Activated naive CD8-positive, alpha-beta T cell treated with anti-CD3 and anti-CD28 coated beads for 36 hours (primary cell): ENCODE measurements around the gene TLE5. TPM values are rescaled to one million over a fixed set of nuclear protein-coding genes. Genes with fewer than 3 reads are reported as not detected.
A peak's percentile ranks its signal among the peaks of the same experiment; 100 is the strongest.

Source experiments
- DNase-seq: peaks from one replicate; pipeline ENCODE4 v3.0.0; 2021
- H3K27ac Mint-ChIP-seq: one replicate; pipeline ENCODE4 v1.8.0; 2022; ENCODE audit warnings: mild to moderate bottlenecking, moderate library complexity, mixed read lengths
- H3K27me3 Mint-ChIP-seq: one replicate; pipeline ENCODE4 v1.8.0; 2022; ENCODE audit warnings: mild to moderate bottlenecking, mixed read lengths
- H3K36me3 Mint-ChIP-seq: one replicate; pipeline ENCODE4 v1.8.0; 2021; ENCODE audit warnings: mild to moderate bottlenecking, mixed read lengths
- H3K4me1 Mint-ChIP-seq: one replicate; pipeline ENCODE4 v1.8.0; 2021; ENCODE audit warnings: mixed read lengths
- H3K4me3 Mint-ChIP-seq: one replicate; pipeline ENCODE4 v1.8.0; 2022; ENCODE audit warnings: mild to moderate bottlenecking, moderate library complexity, mixed read lengths
- H3K9me3 Mint-ChIP-seq: one replicate; pipeline ENCODE4 v1.8.0; 2022; ENCODE audit warnings: mixed read lengths
- total RNA-seq, 2 experiments: library from RNA; stranded (reverse); gene quantifications; one replicate each; pipeline ENCODE4 v1.2.3, GENCODE V29; 2021

The TLE5 gene, protein sequence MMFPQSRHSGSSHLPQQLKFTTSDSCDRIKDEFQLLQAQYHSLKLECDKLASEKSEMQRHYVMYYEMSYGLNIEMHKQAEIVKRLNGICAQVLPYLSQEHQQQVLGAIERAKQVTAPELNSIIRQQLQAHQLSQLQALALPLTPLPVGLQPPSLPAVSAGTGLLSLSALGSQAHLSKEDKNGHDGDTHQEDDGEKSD
- total RNA-seq = 100 to 1,000 TPM; 221 to 222 TPM

DNA sequence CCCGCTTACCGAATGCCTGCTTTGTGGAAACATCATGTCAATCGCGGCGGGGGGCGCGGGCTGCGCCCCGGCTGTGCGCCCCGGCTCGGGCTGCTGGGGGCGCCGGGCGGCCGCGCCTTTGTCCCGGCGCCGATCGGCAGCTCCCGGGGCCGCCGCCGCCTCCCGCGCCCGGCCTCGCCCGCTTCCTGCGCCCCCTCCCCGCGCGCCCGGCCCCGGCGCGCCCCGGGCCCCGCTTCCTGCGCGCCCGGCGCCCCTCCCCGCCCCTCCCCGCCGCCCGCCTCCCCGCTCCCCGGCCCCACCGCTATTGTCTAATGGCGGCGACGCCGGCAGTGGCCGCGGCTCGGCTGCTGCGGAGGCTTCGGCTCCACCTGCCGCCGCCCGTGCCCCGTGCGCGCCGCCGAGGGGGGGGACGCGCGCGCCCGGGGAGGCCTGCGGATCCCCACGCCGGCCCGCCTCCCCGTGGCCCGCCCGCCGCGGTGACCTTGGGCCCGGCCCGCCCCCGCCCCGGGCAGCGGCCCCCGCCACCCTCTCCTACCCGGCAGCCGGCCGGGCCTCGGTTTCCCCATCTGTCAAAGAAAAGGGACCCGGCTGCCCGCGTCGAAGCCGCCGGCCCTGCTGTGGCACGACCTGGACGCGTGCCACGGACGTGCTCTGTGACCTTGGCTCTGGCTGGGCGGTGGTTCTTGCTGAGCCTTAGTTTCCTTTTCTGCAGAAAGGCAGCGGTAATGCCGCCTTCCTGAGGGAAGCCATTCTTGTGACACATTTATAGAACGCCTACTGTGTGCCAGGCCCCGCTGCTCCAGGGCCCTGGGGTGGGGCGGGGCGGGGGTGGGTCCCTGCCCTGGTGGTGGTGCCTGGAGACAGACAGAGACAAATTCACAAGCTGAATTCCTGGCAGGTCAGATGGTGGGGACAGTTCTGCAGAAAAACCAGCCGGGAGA, at the start of gene TLE5:
TSS of gene TLE5 (minus strand) at position 331 of the 941 bp plus-strand sequence. CDS start at position 36, 295 bp downstream.
- Mint-ChIP-seq H3K27me3 (no peaks in the 10 kb centered on the region), H3K27ac (peak within 1 kb of the TSS; percentile 90), H3K4me1 (peaks cover 32% of the 10 kb centered on the region), H3K36me3 (peaks cover 21% of the 10 kb centered on the region), H3K9me3 (no peaks in the 10 kb centered on the region), H3K4me3 (peak within 1 kb of the TSS; percentile 82)
- DNase-seq = peak; percentile 73

DNA sequence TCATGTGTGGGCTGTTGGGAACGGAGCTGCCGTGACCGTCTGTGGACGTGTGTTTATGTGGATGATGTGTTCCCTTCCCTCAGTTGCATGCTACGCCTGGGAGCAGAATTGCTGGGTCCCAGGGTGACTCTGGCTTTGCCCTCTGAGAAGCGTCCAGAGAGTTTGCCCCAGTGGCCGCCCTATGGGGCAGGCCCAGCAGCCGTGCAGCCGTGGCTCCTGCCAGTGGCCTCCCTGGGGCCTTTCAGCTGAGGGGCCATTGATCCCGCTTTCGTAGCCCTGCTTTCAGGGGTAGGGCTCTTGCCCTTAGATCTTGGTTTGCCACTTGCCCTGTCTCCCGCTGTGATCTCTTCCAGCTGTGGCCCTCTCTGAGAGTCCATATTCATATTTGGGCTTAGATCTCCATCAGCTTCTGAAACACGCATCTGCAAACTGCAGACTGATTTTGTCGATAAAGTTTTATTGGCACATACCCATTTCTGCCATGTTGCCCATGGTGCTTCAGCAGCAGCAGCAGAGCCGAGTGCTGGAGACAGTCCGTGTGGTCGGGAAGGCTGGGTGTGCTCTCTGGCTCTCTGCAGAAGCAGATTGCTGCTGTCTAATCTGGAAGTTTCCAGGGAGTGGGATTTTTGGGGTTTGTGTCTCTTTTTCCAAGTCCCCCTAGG, 49.4 kb upstream of the TLE5 start:
- peaks cover 2% of the 10 kb centered on the region for H3K4me1 Mint-ChIP-seq
- no peaks in the 10 kb centered on the region for H3K9me3 Mint-ChIP-seq
- H3K27ac Mint-ChIP-seq = no peak overlapping the region
- DNase-seq = no peak
- H3K36me3 Mint-ChIP-seq = no peaks in the 10 kb centered on the region
- H3K27me3 Mint-ChIP-seq = no peaks in the 10 kb centered on the region
- H3K4me3 Mint-ChIP-seq = no peak overlapping the region

DNA sequence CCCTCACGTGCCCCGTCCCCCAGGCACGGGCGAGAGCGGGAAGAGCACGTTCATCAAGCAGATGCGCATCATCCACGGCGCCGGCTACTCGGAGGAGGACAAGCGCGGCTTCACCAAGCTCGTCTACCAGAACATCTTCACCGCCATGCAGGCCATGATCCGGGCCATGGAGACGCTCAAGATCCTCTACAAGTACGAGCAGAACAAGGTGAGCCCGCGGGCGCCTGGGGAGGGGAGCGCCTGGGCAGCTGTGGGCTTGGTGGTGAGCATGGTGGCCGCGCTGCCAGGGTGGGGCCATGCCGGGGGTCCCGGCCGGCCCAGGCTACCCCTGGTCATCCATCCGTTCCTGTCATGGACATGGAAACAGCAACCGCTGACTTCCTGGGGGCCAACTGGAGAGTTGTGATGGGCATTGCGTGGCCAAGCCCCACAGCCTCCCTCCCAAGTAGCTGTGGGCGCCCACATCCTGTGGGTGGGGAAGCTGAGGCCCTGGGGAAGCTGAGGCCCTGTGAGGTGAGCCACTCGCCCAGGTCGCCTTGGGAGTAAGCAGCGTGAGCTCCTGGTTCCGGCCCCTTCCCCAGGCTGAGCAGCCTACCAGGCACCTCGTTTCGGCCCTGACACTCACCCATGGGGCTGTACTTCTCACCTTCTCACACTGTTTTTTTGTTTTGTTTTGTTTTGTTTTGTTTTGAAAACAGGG, 48.0 kb upstream of the TLE5 start:
- Mint-ChIP-seq H3K4me1 (peaks cover 2% of the 10 kb centered on the region), H3K9me3 (no peaks in the 10 kb centered on the region), H3K36me3 (no peaks in the 10 kb centered on the region), H3K27ac (no peak overlapping the region), H3K27me3 (no peaks in the 10 kb centered on the region), H3K4me3 (no peak overlapping the region)
- DNase-seq = no peak

DNA sequence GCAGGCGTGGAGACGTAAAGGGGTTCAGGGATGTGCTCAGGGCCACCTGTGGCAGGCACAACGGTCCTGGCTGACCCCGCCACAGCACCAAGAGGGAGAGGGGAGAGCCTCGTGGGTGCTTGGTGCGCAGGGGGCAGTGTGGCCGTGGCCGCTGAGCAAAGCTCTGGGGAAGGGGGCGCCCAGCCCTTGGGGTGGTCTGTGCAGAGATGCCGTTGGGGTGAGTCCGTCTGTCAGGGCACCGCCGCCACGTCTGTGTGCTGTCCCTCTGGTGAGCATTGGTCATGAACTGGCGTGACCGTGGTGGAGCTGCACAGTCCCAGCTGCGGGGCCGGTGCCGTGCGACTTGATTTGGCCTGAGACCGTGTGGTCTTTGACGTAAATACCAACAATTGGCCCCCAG, 47.2 kb upstream of the TLE5 start:
- H3K4me3 Mint-ChIP-seq = no peak overlapping the region
- no peak overlapping the region for H3K27ac Mint-ChIP-seq
- no peak for DNase-seq
- no peaks in the 10 kb centered on the region for H3K36me3 Mint-ChIP-seq
- H3K27me3 Mint-ChIP-seq = no peaks in the 10 kb centered on the region
- peaks cover 2% of the 10 kb centered on the region for H3K4me1 Mint-ChIP-seq
- no peaks in the 10 kb centered on the region for H3K9me3 Mint-ChIP-seq

DNA sequence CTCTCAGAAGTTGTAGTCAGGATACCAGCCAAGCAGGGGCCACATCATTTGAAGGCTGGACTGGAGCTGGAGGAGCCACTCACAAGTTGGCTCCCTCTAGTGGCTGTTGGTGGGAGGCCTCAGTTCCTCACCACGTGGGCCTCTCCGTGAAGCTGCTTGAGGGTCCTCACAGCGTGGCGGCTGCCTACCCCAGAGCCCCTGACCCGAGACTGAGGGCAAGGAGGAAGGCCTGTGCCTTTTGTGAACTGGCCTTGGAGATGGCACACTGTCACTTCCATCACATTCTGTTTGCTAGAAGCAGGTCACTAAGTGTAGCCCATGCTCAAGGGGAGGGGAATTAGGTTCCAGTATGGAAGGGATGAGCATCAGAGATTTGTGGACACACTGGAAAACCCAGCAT, 46.5 kb upstream of the TLE5 start:
- no peak overlapping the region for H3K4me3 Mint-ChIP-seq
- no peaks in the 10 kb centered on the region for H3K36me3 Mint-ChIP-seq
- peak; percentile 69 for DNase-seq
- H3K4me1 Mint-ChIP-seq = peaks cover 5% of the 10 kb centered on the region
- H3K27ac Mint-ChIP-seq = peak overlapping the region; percentile 30
- no peaks in the 10 kb centered on the region for H3K9me3 Mint-ChIP-seq
- H3K27me3 Mint-ChIP-seq = no peaks in the 10 kb centered on the region

DNA sequence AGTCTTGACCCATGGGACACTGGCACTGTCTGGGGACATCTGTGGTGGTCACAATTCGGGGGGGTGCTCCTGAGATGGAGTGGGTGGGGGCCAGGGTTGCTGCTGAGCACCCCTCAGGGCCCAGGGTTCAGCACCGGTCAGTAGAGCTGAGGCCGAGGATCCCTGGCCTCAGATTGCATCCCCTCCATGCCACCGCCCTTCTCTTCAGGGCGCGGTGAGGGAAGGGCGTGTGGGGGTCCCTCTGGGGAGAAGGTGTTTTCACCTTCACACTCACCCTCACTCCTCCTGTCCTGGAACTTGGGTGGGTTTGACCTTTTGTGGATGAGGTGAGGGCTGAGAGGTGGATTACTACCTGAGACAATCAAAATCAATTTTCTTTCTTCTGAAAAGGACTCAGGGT, 45.4 kb upstream of the TLE5 start:
- no peaks in the 10 kb centered on the region for H3K36me3 Mint-ChIP-seq
- DNase-seq = no peak
- H3K27me3 Mint-ChIP-seq = no peaks in the 10 kb centered on the region
- H3K27ac Mint-ChIP-seq = no peak overlapping the region
- no peaks in the 10 kb centered on the region for H3K9me3 Mint-ChIP-seq
- H3K4me1 Mint-ChIP-seq = peaks cover 5% of the 10 kb centered on the region
- H3K4me3 Mint-ChIP-seq = no peak overlapping the region

DNA sequence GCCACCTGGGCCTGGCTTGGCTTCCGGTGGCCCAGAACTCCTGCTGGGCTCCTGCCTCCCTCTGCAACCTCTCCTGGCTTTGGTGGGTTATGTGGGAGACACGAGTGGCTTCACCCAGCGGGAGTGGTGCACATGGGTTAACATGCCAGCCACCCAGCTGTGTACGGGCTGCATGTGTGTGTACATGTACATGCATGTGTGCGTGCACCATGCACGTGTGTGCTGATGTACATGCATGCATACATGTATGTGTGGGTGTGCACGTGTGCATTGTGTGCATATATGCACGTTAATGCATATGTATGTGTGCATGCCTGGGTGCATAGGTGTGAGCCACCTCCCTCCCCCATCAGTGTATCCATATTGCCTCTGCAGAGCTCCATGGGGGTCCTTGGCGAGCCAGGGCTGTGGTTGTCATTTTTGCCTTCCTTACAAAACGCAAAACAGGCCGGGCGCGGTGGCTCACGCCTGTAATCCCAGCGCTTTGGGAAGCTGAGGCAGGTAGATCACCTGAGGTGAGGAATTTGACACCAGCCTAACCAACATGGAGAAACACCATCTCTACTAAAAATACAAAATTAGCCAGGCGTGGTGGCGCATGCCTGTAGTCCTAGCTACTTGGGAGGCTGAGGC, 44.3 kb upstream of the TLE5 start:
- no peak for DNase-seq
- Mint-ChIP-seq H3K27me3 (no peaks in the 10 kb centered on the region), H3K9me3 (no peaks in the 10 kb centered on the region), H3K4me1 (peaks cover 5% of the 10 kb centered on the region), H3K27ac (no peak overlapping the region), H3K4me3 (no peak overlapping the region), H3K36me3 (no peaks in the 10 kb centered on the region)

DNA sequence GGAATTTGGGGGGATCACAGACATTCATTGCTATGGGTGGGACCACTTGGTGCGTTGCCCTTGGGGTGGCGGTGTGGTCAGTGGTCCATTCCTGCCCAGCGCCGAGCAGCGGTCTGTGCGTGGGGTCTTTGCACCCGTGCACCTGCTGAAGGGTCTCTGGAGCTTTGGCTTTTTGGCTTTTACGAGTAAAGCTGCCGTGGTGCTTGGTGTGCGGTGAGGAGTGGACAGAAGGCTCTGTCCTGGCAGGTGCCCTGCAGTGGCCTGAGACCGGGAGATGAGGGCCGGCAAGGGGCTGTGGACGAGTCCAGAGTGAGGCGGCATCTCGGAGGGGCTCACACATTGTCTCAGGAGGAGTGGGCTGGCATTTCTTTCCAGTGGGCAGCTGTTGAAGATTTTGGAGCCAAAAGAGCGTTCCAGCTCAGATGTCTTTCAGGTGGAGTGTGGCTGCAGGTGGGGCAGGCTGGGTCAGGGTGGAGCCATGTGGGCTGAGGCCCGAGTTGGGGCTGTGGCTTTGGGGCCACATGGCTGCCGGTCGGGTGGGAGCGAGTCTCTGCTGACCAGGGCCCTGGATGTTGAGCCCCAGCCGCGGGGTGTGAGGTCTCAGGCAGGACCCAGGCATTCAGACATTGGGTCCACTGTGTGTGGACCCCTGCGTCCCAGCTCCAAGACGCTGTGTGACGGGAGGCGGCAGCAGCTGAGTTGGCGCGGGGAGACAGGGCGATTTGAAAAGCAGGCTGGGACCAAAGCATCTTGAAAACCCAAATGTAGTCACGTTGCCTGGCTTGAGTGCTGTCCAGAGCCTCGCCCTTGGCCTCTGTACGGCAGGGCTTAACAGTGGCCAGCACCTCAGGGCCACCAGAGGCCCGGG, 43.6 kb upstream of the TLE5 start:
- Mint-ChIP-seq H3K27me3 (no peaks in the 10 kb centered on the region), H3K27ac (no peak overlapping the region)

DNA sequence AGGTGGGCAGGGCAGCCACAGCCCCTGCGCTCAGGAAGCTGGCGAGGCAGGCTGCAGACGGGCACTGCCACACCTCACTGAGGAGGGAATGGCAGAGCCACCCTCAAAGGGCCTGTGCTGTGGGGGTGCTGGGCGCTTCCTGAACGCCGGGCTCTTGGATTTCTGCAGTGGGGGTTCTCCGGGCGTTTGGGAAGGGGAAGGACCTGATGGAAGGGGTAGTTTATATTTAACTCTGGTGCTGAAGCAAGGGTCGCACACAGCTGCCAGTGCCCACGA, 42.4 kb upstream of the TLE5 start:
- Mint-ChIP-seq H3K36me3 (no peaks in the 10 kb centered on the region), H3K27me3 (no peaks in the 10 kb centered on the region), H3K9me3 (no peaks in the 10 kb centered on the region), H3K4me3 (no peak overlapping the region), H3K27ac (no peak overlapping the region), H3K4me1 (peaks cover 5% of the 10 kb centered on the region)
- DNase-seq = no peak

More for the DNA sequence above, 43.6 kb upstream of the TLE5 start:
- Mint-ChIP-seq H3K4me1 (peaks cover 5% of the 10 kb centered on the region), H3K36me3 (no peaks in the 10 kb centered on the region), H3K9me3 (no peaks in the 10 kb centered on the region), H3K4me3 (no peak overlapping the region)
- no peak for DNase-seq

DNA sequence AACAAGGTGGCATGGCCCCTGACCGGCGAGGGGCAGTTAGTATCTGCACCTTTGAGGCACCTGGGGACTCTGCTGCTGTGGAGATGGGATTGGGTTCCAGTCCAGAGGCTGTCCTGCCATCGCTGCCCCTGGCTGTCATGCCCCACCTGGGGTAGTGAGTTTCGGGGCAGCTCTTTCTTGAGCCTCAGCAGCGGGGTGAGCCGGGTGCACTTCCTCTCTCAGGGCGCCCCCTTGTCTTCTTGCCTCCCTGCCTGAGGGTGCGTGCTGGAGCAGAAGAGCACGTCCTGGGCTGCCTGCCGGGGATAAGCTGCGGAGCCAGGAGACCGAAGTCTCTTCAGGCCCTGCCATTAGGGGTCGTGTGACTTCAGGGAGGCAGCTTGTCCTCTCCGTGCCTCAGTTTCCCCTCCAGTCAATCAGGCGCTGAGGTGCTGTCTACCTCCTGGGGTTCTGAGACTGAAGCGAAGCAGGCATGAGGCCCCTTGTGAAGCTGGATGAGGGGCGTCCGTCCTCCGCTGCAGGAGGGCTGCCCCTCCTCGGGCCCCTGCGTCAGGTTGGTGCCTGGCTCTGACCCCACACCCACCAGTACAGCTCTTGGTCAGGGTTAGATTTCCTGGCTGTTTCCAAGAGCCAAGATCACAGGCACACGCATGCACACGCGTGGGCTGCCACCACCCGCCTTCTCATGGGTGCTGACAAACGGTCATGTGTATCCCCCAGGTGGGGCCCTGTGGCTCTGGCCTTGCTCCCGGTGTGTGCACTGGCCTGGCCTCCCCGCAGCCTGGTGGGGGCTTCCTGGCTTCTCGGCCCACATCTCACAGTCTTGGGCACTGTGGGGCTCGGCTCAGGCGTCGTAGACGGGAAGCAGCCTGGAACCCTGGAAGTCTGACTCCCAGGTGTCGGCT, 40.2 kb upstream of the TLE5 start:
- no peaks in the 10 kb centered on the region for H3K27me3 Mint-ChIP-seq
- no peaks in the 10 kb centered on the region for H3K9me3 Mint-ChIP-seq
- no peak overlapping the region for H3K4me3 Mint-ChIP-seq
- H3K27ac Mint-ChIP-seq = no peak overlapping the region
- no peaks in the 10 kb centered on the region for H3K36me3 Mint-ChIP-seq
- no peak for DNase-seq
- peaks cover 10% of the 10 kb centered on the region for H3K4me1 Mint-ChIP-seq

DNA sequence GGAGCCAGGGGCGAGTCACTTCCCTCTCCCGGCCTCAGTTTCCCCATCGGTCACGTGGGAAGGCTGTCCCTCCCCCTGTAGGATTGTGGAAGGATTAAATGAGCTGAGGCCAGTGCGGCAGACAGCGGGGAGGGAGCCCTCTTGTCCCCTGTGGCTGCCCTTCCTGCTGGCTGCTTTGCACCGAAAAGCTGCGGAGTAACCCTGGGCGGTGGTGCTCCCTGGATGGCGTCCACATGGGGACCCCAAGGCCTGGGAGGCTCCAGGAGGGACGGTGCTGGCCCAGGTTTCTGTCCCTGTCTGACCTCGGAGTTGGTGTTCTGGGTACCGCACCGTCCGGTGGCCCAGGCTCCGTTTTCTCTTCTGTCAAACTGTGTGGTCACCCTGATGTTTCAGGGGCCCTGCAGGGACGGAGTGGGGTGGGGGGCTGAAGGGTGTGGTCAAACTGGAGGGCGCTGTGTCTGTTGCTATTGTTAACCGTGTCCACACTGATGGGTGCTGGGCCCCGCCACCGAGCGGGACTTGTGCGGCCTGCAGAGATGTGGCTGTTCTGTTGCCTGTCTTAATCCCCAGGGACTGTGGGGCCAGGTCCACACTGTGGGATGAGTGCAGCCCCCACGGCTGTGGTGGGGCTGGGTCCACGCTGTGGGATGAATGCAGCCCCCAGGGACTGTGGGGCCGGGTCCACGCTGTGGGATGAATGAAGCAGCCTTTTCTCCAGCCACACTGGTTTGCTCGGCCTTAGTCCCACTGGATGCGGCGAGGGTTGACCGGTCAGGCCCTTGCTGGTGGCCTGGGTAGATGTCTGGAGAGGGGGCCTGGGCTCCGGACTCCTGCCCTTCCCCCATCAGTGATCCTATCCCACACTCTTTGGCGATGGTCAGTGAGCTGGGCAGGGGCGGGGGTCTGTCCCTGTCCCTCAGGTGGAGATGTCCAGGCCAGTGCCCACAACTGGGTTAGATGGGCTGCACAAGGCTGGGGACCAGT, 38.7 kb upstream of the TLE5 start:
- peaks cover 16% of the 10 kb centered on the region for H3K4me1 Mint-ChIP-seq
- no peaks in the 10 kb centered on the region for H3K27me3 Mint-ChIP-seq
- H3K36me3 Mint-ChIP-seq = no peaks in the 10 kb centered on the region
- H3K27ac Mint-ChIP-seq = no peak overlapping the region
- DNase-seq = no peak
- no peak overlapping the region for H3K4me3 Mint-ChIP-seq
- no peaks in the 10 kb centered on the region for H3K9me3 Mint-ChIP-seq

DNA sequence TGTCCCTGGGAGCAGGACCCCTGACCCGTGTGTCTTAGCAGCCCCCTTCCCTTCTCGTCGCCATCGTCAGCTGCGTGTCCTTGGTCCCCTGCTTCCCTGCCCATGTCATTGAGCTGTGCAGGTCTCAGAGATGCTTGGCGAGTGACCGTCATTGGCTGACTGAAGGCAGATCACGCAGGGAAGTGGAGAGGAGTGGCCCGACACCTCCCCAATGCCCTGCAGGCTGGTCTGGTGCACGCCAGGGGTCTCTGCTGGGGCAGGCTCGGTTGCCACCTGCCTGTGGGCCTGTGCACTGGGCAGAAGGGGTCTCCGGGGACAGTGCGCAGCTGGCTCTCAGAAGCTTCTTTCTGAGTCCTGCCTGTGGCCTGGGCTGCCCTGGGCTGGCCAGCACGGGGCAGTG, 38.0 kb upstream of the TLE5 start:
- Mint-ChIP-seq H3K27ac (no peak overlapping the region), H3K4me3 (no peak overlapping the region), H3K36me3 (no peaks in the 10 kb centered on the region)

More for the DNA sequence above, 38.0 kb upstream of the TLE5 start:
- Mint-ChIP-seq H3K9me3 (no peaks in the 10 kb centered on the region), H3K4me1 (peaks cover 23% of the 10 kb centered on the region), H3K27me3 (no peaks in the 10 kb centered on the region)
- DNase-seq = no peak
